ENCODE data around the gene GPATCH2. TPM values are rescaled to one million over a fixed set of nuclear protein-coding genes. Genes with fewer than 3 reads are reported as not detected.

The GPATCH2 gene
- total and polyA plus RNA-seq, 2 donors (not counting 1 experiment from before 2014, with no cell fraction given) = 10.5 to 22.0 TPM

GRCh38 chr1:217668351-217668940 is 37.6 kb upstream of the GPATCH2 start:
- no peak overlapping the region for H3K9ac ChIP-seq (ENCODE audit: insufficient read depth, low read length)
- H4K20me1 ChIP-seq (ENCODE audit: control insufficient read depth, extremely low read depth, insufficient read depth, low read length) = no peaks in the 10 kb centered on the region
- no peaks in the 10 kb centered on the region for H3K79me2 ChIP-seq (ENCODE audit: control insufficient read depth, insufficient read depth, low read length)
- no peak for DNase-seq (ENCODE audit: low read depth in 2 of 2)
- no peaks in the 10 kb centered on the region for H3K4me1 ChIP-seq (ENCODE audit: control insufficient read depth, extremely low read depth, insufficient read depth, low read length)
- no peak overlapping the region for H3K4me2 ChIP-seq (ENCODE audit: extremely low read depth, insufficient read depth, low read length)
- no peak overlapping the region for H2AFZ ChIP-seq (ENCODE audit: low read length)
- no peak overlapping the region for H3K27ac ChIP-seq (ENCODE audit: insufficient read depth, low read length)
- H3K27me3 ChIP-seq (ENCODE audit: control insufficient read depth, insufficient read depth, low read length) = no peaks in the 10 kb centered on the region
- H3K9me3 ChIP-seq (ENCODE audit: control insufficient read depth, insufficient read depth, low read depth, low read length) = no peaks in the 10 kb centered on the region
- H3K36me3 ChIP-seq (ENCODE audit: control insufficient read depth, insufficient read depth, low read length) = no peaks in the 10 kb centered on the region
- TF ChIP-seq, protein P1, sequence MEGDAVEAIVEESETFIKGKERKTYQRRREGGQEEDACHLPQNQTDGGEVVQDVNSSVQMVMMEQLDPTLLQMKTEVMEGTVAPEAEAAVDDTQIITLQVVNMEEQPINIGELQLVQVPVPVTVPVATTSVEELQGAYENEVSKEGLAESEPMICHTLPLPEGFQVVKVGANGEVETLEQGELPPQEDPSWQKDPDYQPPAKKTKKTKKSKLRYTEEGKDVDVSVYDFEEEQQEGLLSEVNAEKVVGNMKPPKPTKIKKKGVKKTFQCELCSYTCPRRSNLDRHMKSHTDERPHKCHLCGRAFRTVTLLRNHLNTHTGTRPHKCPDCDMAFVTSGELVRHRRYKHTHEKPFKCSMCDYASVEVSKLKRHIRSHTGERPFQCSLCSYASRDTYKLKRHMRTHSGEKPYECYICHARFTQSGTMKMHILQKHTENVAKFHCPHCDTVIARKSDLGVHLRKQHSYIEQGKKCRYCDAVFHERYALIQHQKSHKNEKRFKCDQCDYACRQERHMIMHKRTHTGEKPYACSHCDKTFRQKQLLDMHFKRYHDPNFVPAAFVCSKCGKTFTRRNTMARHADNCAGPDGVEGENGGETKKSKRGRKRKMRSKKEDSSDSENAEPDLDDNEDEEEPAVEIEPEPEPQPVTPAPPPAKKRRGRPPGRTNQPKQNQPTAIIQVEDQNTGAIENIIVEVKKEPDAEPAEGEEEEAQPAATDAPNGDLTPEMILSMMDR (conservative IDR thresholded peaks at IDR 0.05 in 1 of 2, IDR thresholded peaks at IDR 0.05 in 1 of 2; ENCODE audit: low read depth in 1 of 2, low read length in 2 of 2) = no peak
- TF ChIP-seq EZH2 (IDR thresholded peaks at IDR 0.05; ENCODE audit: low read length, missing control alignments) = no peak
- no peak overlapping the region for H3K4me3 ChIP-seq (replicated peaks in 1 of 4; ENCODE audit: control extremely low read depth in 1 of 4, insufficient read depth in 1 of 4, low read depth in 3 of 4, low read length in 4 of 4)

DNA sequence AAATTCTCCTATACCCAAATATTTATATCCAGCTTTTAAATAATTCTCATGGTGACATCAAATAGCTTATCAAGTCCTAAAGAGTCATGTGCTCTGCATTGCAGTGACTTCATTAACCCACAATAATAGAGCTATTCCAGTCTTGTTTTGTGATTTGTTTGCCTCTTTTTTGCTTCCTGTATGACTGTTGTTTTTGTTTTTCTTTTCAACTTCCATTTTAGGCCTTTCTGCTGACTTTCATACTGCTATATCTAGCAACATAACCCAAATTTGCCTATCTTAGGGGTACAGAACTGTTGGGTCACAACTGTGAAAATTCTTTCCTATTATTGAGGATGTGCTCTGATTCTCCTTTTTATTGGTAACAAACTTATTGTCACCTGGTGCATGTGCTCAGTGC is 30.5 kb upstream of the GPATCH2 start:
- H3K4me3 ChIP-seq (replicated peaks in 1 of 4; ENCODE audit: control extremely low read depth in 1 of 4, insufficient read depth in 1 of 4, low read depth in 3 of 4, low read length in 4 of 4) = no peak overlapping the region
- no peaks in the 10 kb centered on the region for H3K27me3 ChIP-seq (ENCODE audit: control insufficient read depth, insufficient read depth, low read length)
- H3K9me3 ChIP-seq (ENCODE audit: control insufficient read depth, insufficient read depth, low read depth, low read length) = no peaks in the 10 kb centered on the region
- no peak overlapping the region for H3K27ac ChIP-seq (ENCODE audit: insufficient read depth, low read length)
- no peaks in the 10 kb centered on the region for H4K20me1 ChIP-seq (ENCODE audit: control insufficient read depth, extremely low read depth, insufficient read depth, low read length)
- no peak overlapping the region for H2AFZ ChIP-seq (ENCODE audit: low read length)
- H3K4me2 ChIP-seq (ENCODE audit: extremely low read depth, insufficient read depth, low read length) = no peak overlapping the region
- H3K9ac ChIP-seq (ENCODE audit: insufficient read depth, low read length) = no peak overlapping the region
- no peak for DNase-seq (ENCODE audit: low read depth in 2 of 2)
- TF ChIP-seq, protein P1 (conservative IDR thresholded peaks at IDR 0.05 in 1 of 2, IDR thresholded peaks at IDR 0.05 in 1 of 2; ENCODE audit: low read depth in 1 of 2, low read length in 2 of 2) = no peak
- no peak for TF ChIP-seq EZH2 (IDR thresholded peaks at IDR 0.05; ENCODE audit: low read length, missing control alignments)
- H3K36me3 ChIP-seq (ENCODE audit: control insufficient read depth, insufficient read depth, low read length) = no peaks in the 10 kb centered on the region
- no peaks in the 10 kb centered on the region for H3K79me2 ChIP-seq (ENCODE audit: control insufficient read depth, insufficient read depth, low read length)
- H3K4me1 ChIP-seq (ENCODE audit: control insufficient read depth, extremely low read depth, insufficient read depth, low read length) = peaks cover 11% of the 10 kb centered on the region

- peak; percentile 88 to 92 for DNase-seq (ENCODE audit: low read depth in 2 of 2)
- no peak for TF ChIP-seq EZH2 (IDR thresholded peaks at IDR 0.05; ENCODE audit: low read length, missing control alignments)
- TF ChIP-seq, protein P1 (conservative IDR thresholded peaks at IDR 0.05 in 1 of 2, IDR thresholded peaks at IDR 0.05 in 1 of 2; ENCODE audit: low read depth in 1 of 2, low read length in 2 of 2) = peak; percentile 60 to 70
- H3K36me3 ChIP-seq (ENCODE audit: control insufficient read depth, insufficient read depth, low read length) = no peaks in the 10 kb centered on the region
- H3K9ac ChIP-seq (ENCODE audit: insufficient read depth, low read length) = no peak overlapping the region
- H3K27ac ChIP-seq (ENCODE audit: insufficient read depth, low read length) = peak overlapping the region; percentile 66
- H3K4me1 ChIP-seq (ENCODE audit: control insufficient read depth, extremely low read depth, insufficient read depth, low read length) = peaks cover 11% of the 10 kb centered on the region
- peak overlapping the region in 1 of 4 experiments; percentile 9 for H3K4me3 ChIP-seq (replicated peaks in 1 of 4; ENCODE audit: control extremely low read depth in 1 of 4, insufficient read depth in 1 of 4, low read depth in 3 of 4, low read length in 4 of 4)
- no peaks in the 10 kb centered on the region for H3K27me3 ChIP-seq (ENCODE audit: control insufficient read depth, insufficient read depth, low read length)
- H3K4me2 ChIP-seq (ENCODE audit: extremely low read depth, insufficient read depth, low read length) = peak overlapping the region; percentile 73
- H3K79me2 ChIP-seq (ENCODE audit: control insufficient read depth, insufficient read depth, low read length) = no peaks in the 10 kb centered on the region
- no peaks in the 10 kb centered on the region for H3K9me3 ChIP-seq (ENCODE audit: control insufficient read depth, insufficient read depth, low read depth, low read length)
- no peaks in the 10 kb centered on the region for H4K20me1 ChIP-seq (ENCODE audit: control insufficient read depth, extremely low read depth, insufficient read depth, low read length)
- peak overlapping the region; percentile 57 for H2AFZ ChIP-seq (ENCODE audit: low read length)
These were observed 29.6 kb upstream of the GPATCH2 start for GRCh38 chr1:217660353-217661062.

Measured in fibroblast of lung (primary cell).